Activated gamma-delta T cell (primary cell): ENCODE results near the gene GPC6.
"Not testable (repeated sequence)": the region's sequence is repeated elsewhere in the genome, so short reads cannot be mapped to it uniquely, and the experiment has no call there.

Experiments used
- DNase-seq: peaks from one replicate; lab custom pipeline; 2025; lab: John Stamatoyannopoulos, UW

The GPC6 gene

DNA sequence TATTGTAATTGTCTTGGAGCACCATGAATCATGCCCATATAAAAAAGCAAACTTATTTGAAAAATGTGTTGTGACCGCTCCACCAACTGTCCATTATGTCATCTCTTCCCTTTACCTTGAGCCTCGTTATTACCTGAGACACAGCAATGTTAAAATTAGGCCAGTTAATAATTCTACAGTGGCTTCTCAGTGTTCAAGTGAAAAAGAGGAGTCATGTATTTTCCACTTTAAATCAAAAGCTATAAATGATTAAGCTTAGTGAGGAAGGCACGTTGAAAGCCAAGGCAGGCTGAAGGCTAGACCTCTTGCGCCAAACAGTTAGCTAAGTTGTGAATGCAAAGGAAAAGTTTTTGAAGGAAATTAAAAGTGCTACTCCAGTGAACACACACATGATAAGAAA, 210.5 kb downstream of the GPC6 start:
- no peak for DNase-seq

DNA sequence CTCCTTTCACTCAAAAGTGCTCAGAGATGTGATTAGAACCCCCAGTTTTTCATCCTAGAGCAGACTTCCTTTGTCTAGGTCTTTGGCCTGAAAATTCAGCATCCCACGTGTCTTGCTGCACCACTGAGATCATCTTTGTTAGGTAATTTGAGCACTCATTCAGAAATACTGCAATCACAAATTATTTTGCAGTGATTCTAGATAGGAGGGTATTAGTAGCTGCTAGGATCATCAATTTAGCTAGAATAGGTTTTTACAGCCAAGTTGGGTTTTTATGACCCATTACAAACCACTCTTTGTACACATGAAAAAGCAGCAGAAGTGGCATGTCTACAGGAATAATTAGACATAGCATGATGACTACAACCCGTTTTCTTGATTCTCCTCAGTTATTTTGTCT, 219.6 kb downstream of the GPC6 start:
- no peak for DNase-seq

DNA sequence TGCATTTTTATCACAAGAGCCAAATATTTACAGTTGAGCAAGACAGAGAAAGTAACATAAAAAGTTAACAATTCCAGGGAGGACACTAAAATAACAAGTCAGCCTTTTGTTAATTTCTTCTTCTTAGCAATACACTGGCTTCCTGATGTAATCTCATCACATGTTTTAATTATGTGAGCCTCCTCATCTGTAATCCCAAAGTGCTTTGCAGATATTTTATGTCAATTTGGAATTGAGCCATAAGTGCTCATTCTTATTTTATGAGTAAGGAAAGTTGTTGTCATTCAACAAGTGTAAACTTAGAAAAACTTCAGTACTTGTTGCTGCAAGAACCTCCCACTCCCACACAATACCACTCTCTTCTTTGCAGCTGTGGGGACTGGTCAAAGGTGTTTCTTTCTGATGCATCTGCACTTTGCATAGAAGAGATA, 223.6 kb downstream of the GPC6 start:
- no peak for DNase-seq

DNA sequence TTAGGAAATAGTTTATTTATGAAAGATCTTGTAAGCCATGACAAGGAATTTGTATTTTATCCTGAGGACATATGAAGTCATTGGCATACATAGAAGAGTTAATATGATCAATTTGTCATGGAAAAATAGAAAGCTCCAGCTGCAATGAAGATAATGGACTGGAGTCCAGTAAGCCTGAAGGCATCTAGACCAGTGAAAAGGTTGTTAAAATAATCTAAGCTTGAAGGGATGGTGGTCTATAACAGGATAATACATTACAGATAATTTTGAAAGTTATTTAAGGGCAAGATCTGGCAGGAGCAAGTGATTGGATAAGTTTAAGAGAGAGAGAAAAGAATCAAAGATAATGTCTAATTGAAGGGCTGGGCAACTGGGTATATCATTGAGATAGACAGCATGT, 224.2 kb downstream of the GPC6 start:
- no peak for DNase-seq

DNA sequence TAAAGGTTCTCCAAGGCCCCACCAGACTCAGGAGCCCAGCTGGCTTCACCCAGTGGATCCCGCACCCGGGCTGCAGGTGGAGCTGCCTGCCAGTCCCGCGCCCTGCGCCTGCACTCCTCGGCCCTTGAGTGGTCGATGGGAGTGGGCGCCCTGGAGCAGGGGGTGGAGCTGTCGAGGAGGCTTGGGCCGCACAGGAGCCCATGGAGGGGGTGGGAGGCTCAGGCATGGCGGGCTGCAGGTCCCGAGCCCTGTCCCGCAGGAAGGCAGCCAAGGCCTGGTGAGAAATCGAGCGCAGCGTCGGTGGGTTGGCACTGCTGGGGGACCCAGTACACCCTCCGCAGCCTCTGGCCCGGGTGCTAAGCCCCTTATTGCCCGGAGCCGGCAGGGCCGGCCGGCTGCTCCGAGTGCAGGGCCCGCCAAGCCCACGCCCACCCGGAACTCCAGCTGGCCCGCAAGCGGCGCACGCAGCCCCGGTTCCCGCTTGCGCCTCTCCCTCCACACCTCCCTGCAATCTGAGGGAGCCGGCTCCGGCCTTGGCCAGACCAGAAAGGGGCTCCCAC, 228.1 kb downstream of the GPC6 start:
- not testable (repeated sequence) for DNase-seq

DNA sequence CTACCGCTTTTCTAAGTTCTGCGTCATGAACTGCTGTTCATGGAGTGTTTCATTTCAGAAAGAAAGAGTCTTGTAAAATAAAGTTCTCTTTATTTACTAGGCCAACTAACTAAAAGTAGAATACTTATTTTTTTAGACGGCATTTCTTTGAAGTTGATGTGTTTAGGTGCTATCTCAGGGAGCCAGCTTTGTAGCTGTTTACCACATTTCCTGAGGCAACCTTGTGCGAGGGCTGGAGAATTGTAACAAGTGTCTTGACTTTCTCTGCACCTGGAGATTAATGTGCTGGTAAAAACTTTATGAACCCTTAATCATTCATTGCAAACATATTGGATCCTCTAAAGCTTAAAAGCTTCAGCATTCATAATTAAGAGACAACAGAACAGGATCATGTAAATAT, 229.3 kb downstream of the GPC6 start:
- DNase-seq, result no peak

DNA sequence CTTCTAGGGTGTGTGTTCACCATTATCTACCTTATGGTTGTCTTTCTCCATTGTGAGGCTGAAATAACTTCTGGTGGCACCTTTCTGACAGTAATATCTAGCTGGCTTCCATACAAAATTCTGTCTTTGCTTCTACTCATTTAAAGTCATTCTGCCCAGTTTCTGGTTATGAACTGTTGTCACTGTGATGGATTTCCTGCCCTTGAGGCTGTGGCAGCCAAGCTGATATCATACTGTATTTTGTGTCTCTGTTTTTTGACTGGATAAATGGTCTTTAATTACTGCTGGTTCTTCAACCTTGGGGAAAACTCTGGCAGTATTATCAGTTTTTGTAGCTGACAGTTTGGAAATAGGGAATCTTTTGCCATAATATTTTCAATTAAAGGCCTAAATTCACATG, 233.4 kb downstream of the GPC6 start:
- no peak for DNase-seq

DNA sequence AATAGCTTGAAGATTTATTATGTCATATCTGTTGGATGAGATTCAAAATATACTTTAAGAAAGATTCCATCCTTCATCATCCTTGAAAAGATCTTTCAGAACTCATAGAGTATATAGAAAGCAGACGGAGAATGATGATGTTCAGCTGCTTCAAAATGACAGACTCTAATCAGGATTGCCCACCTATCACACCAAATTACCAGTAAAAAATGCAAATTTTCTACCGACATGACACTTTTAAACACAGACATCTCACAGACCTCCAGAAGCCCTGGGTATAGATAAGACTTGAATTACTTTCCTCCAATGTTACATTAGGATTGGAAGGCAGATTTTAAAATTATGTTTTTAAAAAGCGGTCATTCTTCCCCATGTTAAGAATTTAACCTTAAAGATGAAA, 235.5 kb downstream of the GPC6 start:
- DNase-seq, result no peak

DNA sequence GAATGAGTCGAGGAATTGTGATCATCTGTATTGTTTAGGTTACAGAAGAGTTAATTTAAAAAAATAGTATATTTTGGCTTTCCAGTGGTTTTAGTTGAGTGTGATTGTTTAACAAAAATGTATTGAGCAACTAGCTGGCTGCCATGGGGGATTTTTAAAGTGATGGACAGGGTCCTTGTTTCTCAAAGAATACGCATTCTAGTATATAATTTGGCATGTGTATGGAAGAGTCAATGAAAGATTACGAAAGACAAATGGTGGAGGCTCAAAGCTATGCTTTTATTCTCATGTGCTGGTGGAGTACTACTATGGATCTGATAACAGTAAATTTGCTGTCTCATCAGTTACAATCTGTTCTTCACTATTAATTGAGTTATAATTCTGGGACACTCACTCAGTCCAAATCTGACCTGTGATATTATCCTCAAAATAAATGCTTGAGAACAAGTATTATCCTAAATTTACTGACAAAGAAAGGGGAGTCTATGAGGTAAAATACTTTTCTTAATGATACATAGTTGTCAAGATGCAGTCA, 240.0 kb downstream of the GPC6 start:
- DNase-seq, result no peak

DNA sequence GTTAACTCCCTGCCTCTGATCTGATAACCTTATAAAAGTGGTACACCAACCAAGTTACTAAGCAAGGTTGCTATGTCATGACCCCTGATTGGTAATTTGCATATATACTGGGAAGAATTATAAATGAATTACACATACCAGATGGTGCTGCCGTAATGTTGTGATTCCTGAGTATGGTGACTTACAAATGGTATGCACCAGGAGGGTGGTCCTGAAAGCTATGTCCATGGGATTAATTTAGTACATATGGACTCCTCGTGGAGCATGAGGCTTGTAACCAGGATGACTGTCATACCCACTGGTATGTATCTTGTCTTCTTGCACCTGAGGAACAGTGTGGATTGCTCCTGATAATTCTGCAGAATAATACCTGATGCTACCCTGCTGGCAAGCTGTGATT, 240.6 kb downstream of the GPC6 start:
- no peak for DNase-seq

DNA sequence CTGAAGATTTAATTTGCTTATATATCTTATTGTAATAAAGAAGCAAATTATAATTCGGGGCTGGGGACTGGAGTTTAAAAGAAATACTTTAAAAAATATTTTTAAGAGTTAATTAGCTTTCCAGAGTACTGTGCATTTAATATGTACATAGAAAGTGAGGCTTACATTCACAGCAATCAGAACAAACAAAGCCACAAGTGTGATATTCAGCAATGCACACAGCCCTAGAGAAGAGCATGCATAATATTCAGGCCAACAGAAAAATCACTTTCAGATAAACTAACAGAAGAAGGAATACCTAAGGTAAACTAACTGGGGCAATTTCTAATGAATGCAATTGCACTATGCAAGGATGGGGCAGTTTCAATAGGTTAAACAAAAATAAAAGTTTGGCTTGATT, 241.8 kb downstream of the GPC6 start:
- no peak for DNase-seq

DNA sequence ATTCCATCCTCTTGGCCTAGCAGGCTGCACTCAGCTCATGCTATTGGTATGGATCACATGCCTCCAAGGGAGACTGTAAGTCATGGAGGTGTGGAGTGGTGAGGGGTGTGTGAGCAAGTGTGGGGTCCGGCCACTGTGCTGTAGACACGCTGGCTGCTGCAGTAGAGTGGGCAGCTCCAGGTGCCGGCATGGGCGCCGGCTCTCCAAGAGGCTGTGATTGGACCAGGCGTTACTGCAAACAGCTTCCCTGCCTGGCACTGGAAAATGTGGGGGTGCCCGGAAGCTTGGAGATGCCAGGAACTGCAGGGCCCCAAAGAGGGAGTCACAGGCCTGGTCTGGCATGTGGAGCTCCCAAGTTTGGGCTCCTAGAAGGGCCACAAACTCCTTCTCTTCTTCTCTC, 245.7 kb downstream of the GPC6 start:
- no peak for DNase-seq

DNA sequence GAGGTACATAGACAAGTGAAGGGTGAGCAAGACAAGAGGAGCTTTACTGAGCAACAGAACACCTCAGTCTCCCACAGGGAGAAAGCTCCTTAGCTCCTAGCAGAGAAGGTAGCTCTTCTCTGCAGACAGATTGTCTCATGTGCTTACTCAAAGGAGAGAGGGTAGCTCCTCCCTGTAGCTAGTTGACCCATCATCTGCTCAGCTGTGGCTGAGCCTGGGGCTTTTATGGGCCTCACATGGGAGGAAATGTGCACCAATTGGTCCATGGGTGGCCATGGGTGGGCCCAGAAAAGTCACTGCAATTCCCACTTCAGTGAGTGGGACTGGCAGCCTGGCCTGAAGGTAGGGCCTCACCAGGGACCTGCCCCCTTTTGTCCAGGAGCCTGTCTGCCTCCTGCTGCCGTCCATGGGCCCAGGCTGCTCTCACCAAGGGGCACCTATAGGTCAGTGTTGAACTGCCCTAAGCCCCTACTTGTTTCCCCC, 246.2 kb downstream of the GPC6 start:
- no peak for DNase-seq

DNA sequence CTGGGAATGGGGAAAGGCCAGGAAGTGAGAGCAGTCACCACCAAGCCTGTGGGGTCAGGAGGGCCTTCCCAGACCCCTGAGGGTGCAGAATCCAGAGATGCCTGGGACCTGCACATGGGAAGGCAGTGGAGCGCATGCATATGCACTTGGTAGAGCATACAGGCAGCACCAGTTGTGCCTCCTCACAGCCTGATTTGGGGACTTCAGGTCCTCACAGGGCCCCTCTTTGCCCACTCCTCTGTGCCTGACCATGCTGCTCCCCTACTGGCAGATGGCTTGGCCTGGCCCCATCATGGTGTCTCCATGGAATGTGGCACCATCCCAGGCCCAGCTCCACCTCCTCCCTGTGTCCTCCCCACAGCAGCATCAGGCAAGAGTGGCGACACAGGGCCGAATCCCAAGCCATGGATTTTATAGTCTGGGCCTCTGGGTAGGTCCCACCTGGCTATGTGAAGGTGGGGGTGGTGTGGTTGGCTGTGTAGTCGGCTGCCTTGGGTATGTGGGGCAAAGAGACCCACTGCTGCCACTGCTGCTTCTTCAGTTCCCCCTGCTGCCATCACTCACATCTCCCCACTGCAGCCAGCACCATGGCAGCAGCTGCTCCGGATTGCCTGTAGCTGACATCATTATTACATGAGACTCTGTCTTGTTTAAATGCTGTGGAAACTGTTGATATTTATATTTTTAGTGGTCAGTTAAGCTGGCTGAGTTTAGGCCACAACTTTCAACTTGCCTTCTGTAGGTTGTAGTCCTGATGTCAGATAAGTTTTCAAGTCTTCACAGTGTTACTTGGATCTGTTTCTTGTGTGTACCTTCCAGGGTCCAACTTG, 247.0 kb downstream of the GPC6 start:
- no peak for DNase-seq

DNA sequence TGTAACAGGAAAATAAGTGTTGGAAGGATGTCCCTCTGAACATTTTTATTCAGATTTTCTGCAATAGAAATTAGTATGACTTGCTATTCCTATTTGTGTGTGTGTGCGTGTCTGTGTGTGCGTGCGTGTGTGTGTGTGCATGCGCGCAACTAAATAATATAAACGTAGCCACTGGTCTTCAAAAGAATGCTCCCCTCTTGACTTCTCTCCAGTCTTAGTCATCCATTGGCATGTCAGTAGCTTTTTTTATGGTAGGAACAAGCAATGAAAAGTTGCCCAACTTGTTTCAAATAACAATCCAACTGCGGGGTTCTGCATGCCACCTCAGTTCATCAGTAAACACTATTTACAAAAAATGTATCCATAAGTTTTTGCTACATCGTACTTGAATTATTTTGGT, 249.6 kb downstream of the GPC6 start:
- no peak for DNase-seq

DNA sequence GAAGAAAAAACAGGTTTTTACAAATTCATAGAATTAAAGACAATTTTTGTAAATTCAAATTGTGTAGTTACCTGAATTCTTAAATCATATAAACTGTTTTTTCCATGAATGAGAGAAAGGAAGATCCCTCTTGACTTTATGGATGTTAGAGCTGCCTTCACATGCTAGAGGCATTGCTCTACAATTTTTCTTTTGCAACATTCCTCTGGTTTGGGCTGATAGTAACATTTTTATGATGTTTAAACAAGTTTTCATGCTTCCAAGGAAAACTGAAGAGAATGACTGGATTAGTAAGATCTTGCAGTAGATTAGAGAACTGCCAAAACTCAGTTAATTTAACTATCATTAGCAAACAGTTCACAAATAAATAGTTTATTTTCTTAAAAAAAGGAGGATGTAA, 250.6 kb downstream of the GPC6 start:
- no peak for DNase-seq

DNA sequence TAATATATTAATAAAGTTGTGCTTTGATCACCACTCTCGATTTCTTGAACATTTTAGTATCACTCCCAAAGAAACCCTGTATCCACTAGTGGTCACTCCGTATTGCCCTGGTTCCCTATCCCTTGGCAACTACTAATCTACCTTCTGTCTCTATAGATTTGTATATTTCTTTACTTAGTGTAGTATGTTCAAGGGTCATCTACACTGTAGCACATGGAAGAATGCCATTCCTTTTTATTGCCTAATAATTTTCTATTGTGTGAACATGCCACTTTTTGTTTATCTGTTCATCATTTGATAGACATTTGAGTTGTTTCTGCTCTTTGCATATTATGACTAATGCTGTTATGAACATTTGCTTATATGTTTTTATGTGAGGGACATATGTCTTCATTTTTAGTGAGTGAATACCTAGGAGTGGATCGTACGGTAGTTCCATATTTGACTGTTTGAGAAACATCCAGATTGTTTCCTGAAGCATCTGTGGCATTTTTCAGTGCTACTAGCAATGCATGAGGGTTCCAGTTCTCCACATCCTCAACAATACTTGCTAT, 254.0 kb downstream of the GPC6 start:
- DNase-seq, result no peak

DNA sequence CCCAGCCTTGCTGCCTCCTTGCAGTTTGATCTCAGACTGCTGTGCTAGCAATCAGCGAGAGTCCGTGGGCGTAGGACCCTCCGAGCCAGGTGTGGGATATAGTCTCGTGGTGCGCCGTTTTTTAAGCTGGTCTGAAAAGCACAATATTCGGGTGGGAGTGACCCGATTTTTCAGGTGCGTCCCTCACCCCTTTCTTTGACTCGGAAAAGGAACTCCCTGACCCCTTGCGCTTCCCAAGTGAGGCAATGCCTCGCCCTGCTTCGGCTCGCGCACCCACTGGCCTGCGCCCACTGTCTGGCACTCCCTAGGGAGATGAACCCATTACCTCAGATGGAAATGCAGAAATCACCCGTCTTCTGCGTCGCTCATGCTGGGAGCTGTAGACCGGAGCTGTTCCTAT, 269.5 kb downstream of the GPC6 start:
- DNase-seq, result not testable (repeated sequence)

DNA sequence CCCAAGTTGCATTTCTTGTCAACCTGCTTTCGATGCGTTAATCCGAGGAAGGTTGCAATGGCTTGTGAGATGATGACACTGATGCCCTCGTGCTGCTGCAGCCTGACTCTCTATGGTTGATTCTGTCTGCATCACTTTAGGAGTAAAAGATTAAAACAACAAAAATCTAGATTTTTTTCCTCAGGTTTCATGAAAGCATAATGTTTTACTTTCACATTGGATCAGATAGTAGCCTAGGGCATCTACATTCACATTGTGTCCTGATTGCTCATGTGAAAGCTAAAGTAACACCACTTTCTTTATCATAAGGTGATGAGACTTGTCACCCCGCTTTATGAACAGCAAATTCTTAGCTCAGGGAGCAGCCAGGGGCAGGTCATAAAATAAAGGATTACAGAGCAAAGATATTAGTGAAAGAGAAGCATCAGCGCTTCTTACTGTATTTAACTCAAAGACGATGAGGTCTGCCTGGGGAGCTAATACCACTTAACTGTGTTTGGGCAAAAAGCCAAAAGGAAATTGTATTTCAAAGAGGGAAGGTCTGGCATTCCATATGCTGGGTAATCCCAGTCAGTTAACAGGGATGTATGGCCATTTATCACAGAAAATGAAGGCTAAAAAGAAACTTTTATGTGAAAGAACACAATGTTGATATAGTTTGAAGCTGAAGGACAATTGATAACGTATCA, 270.5 kb downstream of the GPC6 start:
- DNase-seq, result no peak

DNA sequence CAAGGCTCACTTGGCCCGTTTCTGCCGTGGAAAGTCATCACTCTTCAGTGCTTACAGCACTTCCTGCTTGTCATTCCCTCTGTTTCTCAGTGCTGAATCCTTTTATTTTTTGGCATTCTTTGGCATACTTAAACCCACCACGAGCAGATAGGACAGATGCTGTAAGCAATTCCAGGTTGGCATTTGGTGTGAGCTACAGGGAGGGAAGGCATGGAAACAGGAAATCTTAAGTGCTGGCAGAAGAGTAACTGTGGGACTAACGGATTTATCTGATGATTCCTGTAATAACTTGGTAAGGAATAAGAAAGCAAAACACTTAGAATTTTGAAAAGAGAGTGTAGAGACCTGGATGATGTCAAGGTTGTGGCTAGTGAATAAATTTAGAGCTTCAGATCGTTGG, 273.4 kb downstream of the GPC6 start:
- no peak for DNase-seq

DNA sequence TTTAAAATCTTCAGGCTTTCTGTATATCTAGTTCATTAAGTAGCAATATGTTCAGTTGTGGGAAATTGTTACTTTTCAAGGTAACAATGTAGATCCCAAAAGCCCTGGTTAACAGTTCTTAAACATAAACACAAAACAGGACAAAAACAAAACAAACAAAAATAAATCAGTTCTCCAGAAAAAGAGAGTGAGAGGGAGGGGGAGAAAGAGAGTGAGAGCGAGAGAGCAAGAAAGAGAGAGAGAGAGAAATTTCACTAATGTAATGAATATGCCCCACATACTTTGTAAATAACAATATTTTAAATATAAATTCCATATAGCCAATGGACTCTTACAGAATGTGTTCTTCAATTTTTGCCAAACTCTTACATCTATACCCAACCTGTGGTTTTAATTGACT, 275.5 kb downstream of the GPC6 start:
- no peak for DNase-seq

DNA sequence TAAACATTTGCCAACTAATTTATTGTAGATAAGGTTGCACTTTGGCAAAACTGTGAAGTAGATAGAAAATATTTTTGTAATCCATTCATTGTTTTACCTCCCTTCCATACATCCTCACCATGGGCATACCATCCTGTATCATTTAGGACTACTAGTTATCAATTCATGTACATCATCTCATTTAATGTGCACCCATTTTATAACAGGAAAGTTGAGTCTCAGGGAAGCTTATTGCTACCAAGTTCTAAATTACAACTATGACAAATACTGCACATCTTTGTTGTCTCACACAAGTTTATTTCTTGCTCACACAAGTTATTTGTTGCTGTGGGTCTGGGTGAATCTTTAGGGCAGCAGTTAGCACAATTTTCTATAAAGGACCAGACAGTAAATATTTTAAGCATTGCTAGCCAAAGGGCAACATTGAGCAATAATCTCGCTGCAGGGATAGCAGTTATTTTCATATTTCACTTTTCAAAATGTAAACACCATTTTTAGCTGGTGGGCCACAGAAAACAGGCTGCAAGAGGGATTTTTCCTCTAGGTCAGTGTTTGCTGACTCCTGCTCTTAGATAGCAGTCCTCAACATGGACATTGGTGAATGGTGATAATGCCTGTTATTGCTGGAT, 276.5 kb downstream of the GPC6 start:
- DNase-seq, result no peak
